Psoas muscle (tissue), 8 donors: ENCODE results near the gene MYO5A. TPM values are rescaled to one million over a fixed set of nuclear protein-coding genes. Genes with fewer than 3 reads are reported as not detected.

Experiments
- ATAC-seq, 4 donors: fragments of 200-7000 bp; cut with Tn5 transposase; one replicate each; pipeline ENCODE4 v1.9.1; 2020; ENCODE audit warnings: moderate library complexity in 3 of 4, mild to moderate bottlenecking in 2 of 4
- DNase-seq, 2 donors: peaks; one replicate each; pipeline ENCODE4 v3.0.0-alpha.2; 2020
- H3K27ac ChIP-seq: fragments of 200-600 bp; one replicate; pipeline ENCODE4 v1.8.0; 2022
- H3K27me3 ChIP-seq, 3 donors: fragments of 200-600 bp in 1 of 3; one replicate each; pipeline versions ENCODE4 v1.6.1 to v1.8.0; 2013 to 2022; ENCODE audit warnings: low read length in 2 of 3, mild to moderate bottlenecking in 2 of 3, moderate library complexity in 1 of 3; ENCODE audit not compliant: insufficient read depth in 3 of 3
- H3K36me3 ChIP-seq, 2 donors: fragments of 200-600 bp in 1 of 2; one replicate each; pipeline versions ENCODE4 v1.6.1 to v1.8.0; 2013 to 2022; ENCODE audit warnings: low read depth in 1 of 2, mild to moderate bottlenecking in 1 of 2, moderate library complexity in 1 of 2; ENCODE audit not compliant: insufficient read depth in 1 of 2
- H3K4me1 ChIP-seq: fragments of 200-600 bp; one replicate; pipeline ENCODE4 v1.8.0; 2022
- H3K4me3 ChIP-seq: fragments of 200-600 bp; one replicate; pipeline ENCODE4 v1.8.0; 2022; ENCODE audit warnings: mild to moderate bottlenecking
- H3K9me3 ChIP-seq: fragments of 200-600 bp; one replicate; pipeline ENCODE4 v1.8.0; 2022
- CTCF ChIP-seq: fragments of 200-600 bp; IDR thresholded peaks from one replicate; pipeline ENCODE4 v1.8.0; 2022; ENCODE audit warnings: antibody characterized with exemption
- WGBS, 3 donors: extraction: QIAGEN DNeasy Blood & Tissue Kit; methylation state at CpG; one replicate each; pipeline versions ENCODE4 v1.1.6 to v1.1.7; 2013; 5-methylcytosine and 5-hydroxymethylcytosine counted together
- intact Hi-C, 2 donors: fragments of 100-400 bp; cut with DNase I; formaldehyde crosslinking; loops; one replicate each; pipeline versions ENCODE4 v1.11.0 to v1.14.2; 2022
- polyA plus RNA-seq, 3 donors: library from polyadenylated mRNA; stranded (reverse); fragments of 200-250 nt; gene quantifications; one replicate each; pipeline ENCODE4 v1.2.3, GENCODE V29; 2013
- total RNA-seq, 4 donors: library from RNA; stranded (reverse); fragmentation: NEBNext Ultra II Directional in 2 of 4; extraction: Animal tissue kit (Norgen Biotek cat#: 25700) in 2 of 4; gene quantifications; one replicate each; pipeline versions ENCODE4 v1.2.1 to v1.2.4, GENCODE V29; 2021 to 2023
- donor health status: healthy with polysubstance abuse.
- donor health status: DM: no; HTN: no; CAD: no; lungs with moderate emphysema.
- donor health status: Bipolar disorder and iron deficiency.
- donor health status: healthy.
- donor health status: DM: yes; HTN: yes; CAD: no.
- donor health status: DM: no; HTN: no; CAD: no.
- donor health status: DM: no; HTN: no; CAD: no.
- donor health status: DM: yes; HTN: yes; CAD: no.

MYO5A gene
- total and polyA plus RNA-seq, 7 donors: 3.6 to 9.9 (median 6.3) TPM

GRCh38 chr15:52483707-52484106, 45.0 kb downstream of the MYO5A start:
- intact Hi-C loops: no loop called here
- TF ChIP-seq CTCF: no peak

GRCh38 chr15:52481915-52482314, 46.8 kb downstream of the MYO5A start:
- no peaks in the 10 kb centered on the region for H3K9me3 ChIP-seq
- no peak overlapping the region for H3K4me3 ChIP-seq
- DNase-seq (no peak), ATAC-seq (peak; percentile 70 to 91 (median 81))
- H3K4me1 ChIP-seq: peaks cover 43% of the 10 kb centered on the region
- intact Hi-C loops: no loop called here
- no peaks in the 10 kb centered on the region for H3K36me3 ChIP-seq
- no peaks in the 10 kb centered on the region for H3K27me3 ChIP-seq
- H3K27ac ChIP-seq: peak overlapping the region; percentile 71
- WGBS, 3 donors: 83 to 91% (median 84%) methylated on average over 3 of the region's 3 CpGs
- TF ChIP-seq CTCF: no peak

More at GRCh38 chr15:52483707-52484106, 45.0 kb downstream of the MYO5A start:
- H3K27ac ChIP-seq: peak overlapping the region; percentile 3
- ATAC-seq (no peak), DNase-seq (no peak)
- H3K27me3 ChIP-seq: no peaks in the 10 kb centered on the region
- peaks cover 57% of the 10 kb centered on the region for H3K4me1 ChIP-seq
- no peaks in the 10 kb centered on the region for H3K36me3 ChIP-seq
- no peaks in the 10 kb centered on the region for H3K9me3 ChIP-seq
- 61 to 75% (median 62%) methylated on average over 3 of the region's 3 CpGs for WGBS, 3 donors
- no peak overlapping the region for H3K4me3 ChIP-seq

GRCh38 chr15:52480990-52481389, 47.7 kb downstream of the MYO5A start:
- H3K9me3 ChIP-seq: no peaks in the 10 kb centered on the region
- TF ChIP-seq CTCF: no peak
- H3K36me3 ChIP-seq: no peaks in the 10 kb centered on the region
- intact Hi-C loops: no loop called here
- H3K4me1 ChIP-seq: peaks cover 36% of the 10 kb centered on the region
- H3K4me3 ChIP-seq: no peak overlapping the region
- H3K27me3 ChIP-seq: no peaks in the 10 kb centered on the region
- peak overlapping the region; percentile 71 for H3K27ac ChIP-seq
- ATAC-seq (peak; percentile 45 to 72 (median 64)), DNase-seq (no peak)
- 16 to 21% (median 21%) methylated on average over 1 of the region's 1 CpG for WGBS, 3 donors

GRCh38 chr15:52466716-52467115, 62.0 kb downstream of the MYO5A start:
- Histone ChIP-seq H3K4me3 (no peak overlapping the region), H3K36me3 (no peaks in the 10 kb centered on the region), H3K27ac (no peak overlapping the region), H3K4me1 (peaks cover 27% of the 10 kb centered on the region), H3K27me3 (no peaks in the 10 kb centered on the region), H3K9me3 (no peaks in the 10 kb centered on the region)
- 95 to 100% (median 96%) methylated on average over 2 of the region's 2 CpGs for WGBS, 3 donors
- DNase-seq: no peak
- intact Hi-C loops: loop anchor here in 1 of 2 donors (10.0 kb wide), 1 partner anchor 132 kb away; no protein-coding TSS in a partner anchor
- no peak for ATAC-seq
- no peak for TF ChIP-seq CTCF

- Histone ChIP-seq H3K27ac (no peak overlapping the region), H3K36me3 (no peaks in the 10 kb centered on the region), H3K9me3 (no peaks in the 10 kb centered on the region), H3K4me1 (peaks cover 27% of the 10 kb centered on the region), H3K27me3 (no peaks in the 10 kb centered on the region), H3K4me3 (no peak overlapping the region)
- ATAC-seq (peak; percentile 32 to 45 (median 38)), DNase-seq (peak; percentile 37 to 62)
- no peak for TF ChIP-seq CTCF
- 59 to 81% (median 67%) methylated on average over 2 of the region's 2 CpGs for WGBS, 3 donors
- intact Hi-C loops: loop anchor here in 1 of 2 donors (10.0 kb wide), 1 partner anchor 131 kb away; no protein-coding TSS in a partner anchor
Measured at GRCh38 chr15:52466134-52466701, 62.5 kb downstream of the MYO5A start.
